AML-193 (cell line): ENCODE data around the gene SPRED2.
"Not testable (repeated sequence)": the region's sequence is repeated elsewhere in the genome, so short reads cannot be mapped to it uniquely, and the experiment has no call there.

Source experiments
- DNase-seq, 2 experiments: peaks; one replicate each; lab custom pipeline; 2025; lab: John Stamatoyannopoulos, UW

The SPRED2 gene

GRCh38 chr2:65340898-65341681, 91.3 kb downstream of the SPRED2 start:
- DNase-seq: no peak

- no peak for DNase-seq
These were observed 92.8 kb downstream of the SPRED2 start for GRCh38 chr2:65339648-65340047.

- not testable (repeated sequence) for DNase-seq
These were observed 93.4 kb downstream of the SPRED2 start for GRCh38 chr2:65338830-65339495.

- not testable (repeated sequence) for DNase-seq
These were observed 94.5 kb downstream of the SPRED2 start for GRCh38 chr2:65337915-65338314.

GRCh38 chr2:65334714-65335113, 97.7 kb downstream of the SPRED2 start:
- no peak for DNase-seq

GRCh38 chr2:65331336-65332025, 100.9 kb downstream of the SPRED2 start:
- no peak for DNase-seq

GRCh38 chr2:65329525-65329924, 102.9 kb downstream of the SPRED2 start:
- DNase-seq: no peak

- DNase-seq: no peak
These were observed 106.1 kb downstream of the SPRED2 start for GRCh38 chr2:65326276-65326675.

GRCh38 chr2:65325066-65325465, 107.3 kb downstream of the SPRED2 start:
- no peak for DNase-seq

- no peak for DNase-seq
These were observed 111.5 kb downstream of the SPRED2 start for GRCh38 chr2:65320946-65321345.

GRCh38 chr2:65320042-65320725, 112.2 kb downstream of the SPRED2 start:
- no peak for DNase-seq

GRCh38 chr2:65319674-65320041, 112.7 kb downstream of the SPRED2 start:
- no peak for DNase-seq

- no peak for DNase-seq
These were observed 113.2 kb downstream of the SPRED2 start for GRCh38 chr2:65319072-65319673.

GRCh38 chr2:65317841-65318240, 114.6 kb downstream of the SPRED2 start:
- DNase-seq: no peak

- DNase-seq: not testable (repeated sequence)
These were observed 115.0 kb downstream of the SPRED2 start for GRCh38 chr2:65317351-65317750.

- DNase-seq: no peak
These were observed 116.3 kb downstream of the SPRED2 start for GRCh38 chr2:65316072-65316471.

GRCh38 chr2:65314801-65315441, 117.5 kb downstream of the SPRED2 start:
- no peak for DNase-seq

GRCh38 chr2:65313954-65314256, 118.5 kb downstream of the SPRED2 start:
- DNase-seq: no peak

- no peak for DNase-seq
These were observed 119.1 kb downstream of the SPRED2 start for GRCh38 chr2:65313126-65313953.

GRCh38 chr2:65311596-65311995, 120.8 kb downstream of the SPRED2 start:
- no peak for DNase-seq

- DNase-seq: no peak
These were observed 121.3 kb downstream of the SPRED2 start for GRCh38 chr2:65311049-65311448.
